ENCODE data around the gene RNF113B.

The RNF113B gene

GRCh38 chr13:98204546-98204945 lies 27.5 kb upstream of the RNF113B start:
- no peak for DNase-seq (ENCODE audit: low read depth, low spot score)

GRCh38 chr13:98203646-98204326 lies 26.7 kb upstream of the RNF113B start:
- no peak for DNase-seq (ENCODE audit: low read depth, low spot score)

- DNase-seq (ENCODE audit: low read depth, low spot score), result no peak
These were observed 24.9 kb upstream of the RNF113B start for GRCh38 chr13:98201984-98202383.

GRCh38 chr13:98201189-98201588 lies 24.1 kb upstream of the RNF113B start:
- no peak for DNase-seq (ENCODE audit: low read depth, low spot score)

GRCh38 chr13:98200211-98200878 lies 23.3 kb upstream of the RNF113B start:
- DNase-seq (ENCODE audit: low read depth, low spot score), result no peak

- no peak for DNase-seq (ENCODE audit: low read depth, low spot score)
These were observed 22.4 kb upstream of the RNF113B start for GRCh38 chr13:98199480-98199879.

- no peak for DNase-seq (ENCODE audit: low read depth, low spot score)
These were observed 21.6 kb upstream of the RNF113B start for GRCh38 chr13:98198683-98199082.

- DNase-seq (ENCODE audit: low read depth, low spot score), result no peak
These were observed 18.2 kb upstream of the RNF113B start for GRCh38 chr13:98195054-98195791.

GRCh38 chr13:98192008-98192407 lies 14.9 kb upstream of the RNF113B start:
- no peak for DNase-seq (ENCODE audit: low read depth, low spot score)

- DNase-seq (ENCODE audit: low read depth, low spot score), result no peak
These were observed 13.9 kb upstream of the RNF113B start for GRCh38 chr13:98190889-98191444.

GRCh38 chr13:98189841-98190505 lies 12.9 kb upstream of the RNF113B start:
- DNase-seq (ENCODE audit: low read depth, low spot score), result no peak

- DNase-seq (ENCODE audit: low read depth, low spot score), result no peak
These were observed 11.6 kb upstream of the RNF113B start for GRCh38 chr13:98188544-98189166.

GRCh38 chr13:98187965-98188261 lies 10.8 kb upstream of the RNF113B start:
- no peak for DNase-seq (ENCODE audit: low read depth, low spot score)

GRCh38 chr13:98187155-98187964 lies 10.3 kb upstream of the RNF113B start:
- no peak for DNase-seq (ENCODE audit: low read depth, low spot score)

GRCh38 chr13:98184792-98185191 lies 7.7 kb upstream of the RNF113B start:
- DNase-seq (ENCODE audit: low read depth, low spot score), result peak; percentile 59

- DNase-seq (ENCODE audit: low read depth, low spot score), result peak; percentile 77
These were observed 5.5 kb upstream of the RNF113B start for GRCh38 chr13:98182589-98182988.

- DNase-seq (ENCODE audit: low read depth, low spot score), result no peak
These were observed 5.1 kb upstream of the RNF113B start for GRCh38 chr13:98182153-98182552.

- peak; percentile 58 for DNase-seq (ENCODE audit: low read depth, low spot score)
These were observed 4.2 kb upstream of the RNF113B start for GRCh38 chr13:98181111-98181815.

GRCh38 chr13:98180092-98180491 lies 3.0 kb upstream of the RNF113B start:
- DNase-seq (ENCODE audit: low read depth, low spot score), result no peak

GRCh38 chr13:98175823-98176222 lies 1.2 kb downstream of the RNF113B start:
- DNase-seq (ENCODE audit: low read depth, low spot score), result peak; percentile 50

Data from astrocyte of the hippocampus (primary cell).